GM23248 (cell line): Measurements from ENCODE around the gene KIF6.

Source experiments
- EZH2 ChIP-seq: fragments of 200-600 bp; sonication (generic); IDR thresholded peaks from 2 replicates; pipeline ENCODE4 v1.6.1; 2018; ENCODE audit warnings: antibody characterized with exemption, mild to moderate bottlenecking; ENCODE audit not compliant: insufficient read depth, poor library complexity, severe bottlenecking
- EZH2phosphoT487 ChIP-seq: fragments of 200-600 bp; sonication (generic); IDR thresholded peaks from 2 replicates; pipeline ENCODE4 v1.6.1; 2018; ENCODE audit warnings: antibody characterized with exemption, moderate library complexity, mild to moderate bottlenecking, low read depth; ENCODE audit not compliant: insufficient read depth

DNA sequence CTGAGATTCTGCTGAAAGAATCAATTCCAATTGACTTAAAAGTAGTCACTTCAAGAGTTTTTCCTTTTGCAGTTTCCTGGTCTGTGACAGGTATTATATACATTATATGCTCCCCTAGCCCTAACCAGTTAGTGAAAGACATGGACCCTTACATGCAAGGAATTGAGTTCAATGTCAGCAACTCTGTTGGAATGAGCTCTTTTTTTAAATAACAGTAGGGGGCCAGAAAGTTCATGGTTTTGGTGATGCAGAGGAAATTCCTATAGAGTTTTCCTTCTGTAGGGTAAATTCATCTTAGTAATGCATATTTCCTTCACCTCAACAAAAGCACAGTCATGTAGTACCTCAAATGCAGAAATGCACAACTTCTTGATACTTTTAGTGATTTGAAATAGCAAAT lies 172.2 kb downstream of the KIF6 start:
- no peak for TF ChIP-seq EZH2
- TF ChIP-seq EZH2phosphoT487: no peak
